ENCODE data around the gene BRCC3.
A peak's percentile ranks its signal among the peaks of the same experiment; 100 is the strongest.

The BRCC3 gene

GRCh38 chrX:155070975-155071693 is at the start of gene BRCC3, which contains the start of the genes CMC4 and MTCP1:
TSS of gene BRCC3 (plus strand) at chrX:155071508. CDS start at chrX:155071528, 20 bp downstream.
TSS of gene CMC4 (minus strand) at chrX:155071136. CDS start at chrX:155064023, 7,113 bp downstream.
TSS of gene MTCP1 (minus strand) at chrX:155071136. CDS start at chrX:155066010, 5,126 bp downstream.
- peak; percentile 69 for DNase-seq

DNA sequence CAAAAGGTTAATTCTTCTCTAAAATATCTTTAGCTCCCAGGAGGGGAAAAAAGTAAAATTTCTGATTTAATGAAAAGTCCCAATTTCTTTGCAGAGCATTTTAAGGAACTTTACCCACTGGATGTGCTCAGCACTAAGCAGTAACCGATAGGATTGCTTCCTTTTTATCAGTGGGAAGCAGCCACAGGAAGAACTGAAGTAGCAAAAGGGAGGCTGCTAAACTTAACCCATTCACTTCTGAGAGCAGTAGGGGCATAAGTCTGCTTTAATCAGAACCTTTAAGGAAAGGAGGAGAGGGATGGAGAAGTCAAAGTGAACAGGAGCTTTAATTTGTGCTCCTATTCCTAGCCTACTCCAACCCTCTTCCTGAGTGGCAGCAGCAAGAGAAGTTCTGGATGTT is 48.7 kb upstream of the BRCC3 start, which contains the start of gene F8:
Gene F8, minus strand, starts transcription at position 139 of the 400 bp plus-strand sequence. CDS start 171 bp downstream, outside the sequence.
- DNase-seq = no peak

- no peak for DNase-seq
Measured at GRCh38 chrX:155023907-155024833, 47.1 kb upstream of the BRCC3 start.

DNA sequence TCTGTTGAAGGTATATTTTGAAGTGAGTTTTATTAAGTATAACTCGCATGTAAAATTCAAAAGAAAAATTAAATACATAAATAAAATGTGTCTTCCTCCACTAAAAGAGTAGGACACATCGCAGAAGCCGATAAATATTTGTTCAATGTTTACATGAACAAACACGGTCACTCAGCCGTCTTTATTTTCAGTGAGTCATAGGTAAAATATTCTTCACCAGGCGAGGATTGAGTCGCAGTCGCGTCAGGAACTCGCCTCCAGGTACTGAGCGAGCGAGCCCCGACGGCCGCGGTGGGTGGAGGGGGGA is 44.9 kb upstream of the BRCC3 start:
- DNase-seq = no peak

GRCh38 chrX:155026727-155027508 is 44.4 kb upstream of the BRCC3 start, which contains the start of gene FUNDC2:
TSS of gene FUNDC2 (plus strand) at chrX:155026844. CDS start at chrX:155026939, 95 bp downstream.
- peak; percentile 63 for DNase-seq

GRCh38 chrX:155027509-155028066 is 43.7 kb upstream of the BRCC3 start:
- peak; percentile 18 for DNase-seq

DNA sequence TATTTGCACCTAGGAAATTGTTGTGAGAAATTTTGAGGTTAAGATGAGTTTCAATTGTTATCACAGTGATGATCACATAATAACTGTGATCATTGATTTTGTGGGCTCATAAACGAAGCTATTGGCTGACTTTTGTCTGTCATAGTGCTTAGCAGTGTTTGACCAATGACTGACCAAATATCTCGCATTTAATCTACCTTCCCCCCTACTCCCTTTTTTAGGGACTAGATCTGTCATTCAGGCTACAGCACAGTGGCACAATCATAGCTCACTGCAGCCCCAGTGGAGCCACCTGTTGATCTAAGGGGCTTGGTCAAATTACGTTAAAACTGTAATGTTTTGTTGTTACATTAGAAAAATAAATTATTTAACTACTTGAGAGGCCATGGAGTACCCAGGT is 43.2 kb upstream of the BRCC3 start:
- peak; percentile 5 for DNase-seq

DNA sequence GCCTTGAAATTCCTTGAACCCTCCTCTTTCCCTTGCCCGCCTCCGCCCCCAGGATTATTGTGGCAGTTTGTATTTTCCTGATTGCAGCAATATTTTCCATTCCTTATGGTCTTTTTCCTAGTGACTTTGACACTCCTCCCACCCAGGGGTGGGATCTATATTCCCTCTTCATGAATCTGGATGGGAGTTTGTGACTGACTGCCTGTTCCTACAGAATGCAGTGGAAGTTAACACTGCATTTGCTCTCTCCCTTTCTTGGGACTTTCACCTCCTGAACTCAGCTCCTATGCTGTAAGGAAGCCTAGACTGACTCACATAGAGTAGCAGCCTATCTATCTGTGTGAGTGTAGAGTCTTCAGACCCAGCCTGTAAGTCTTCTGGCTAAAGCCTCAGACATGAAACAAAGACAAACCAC is 42.4 kb upstream of the BRCC3 start:
- DNase-seq = no peak

GRCh38 chrX:155031657-155032056 is 39.7 kb upstream of the BRCC3 start:
- DNase-seq = no peak

DNA sequence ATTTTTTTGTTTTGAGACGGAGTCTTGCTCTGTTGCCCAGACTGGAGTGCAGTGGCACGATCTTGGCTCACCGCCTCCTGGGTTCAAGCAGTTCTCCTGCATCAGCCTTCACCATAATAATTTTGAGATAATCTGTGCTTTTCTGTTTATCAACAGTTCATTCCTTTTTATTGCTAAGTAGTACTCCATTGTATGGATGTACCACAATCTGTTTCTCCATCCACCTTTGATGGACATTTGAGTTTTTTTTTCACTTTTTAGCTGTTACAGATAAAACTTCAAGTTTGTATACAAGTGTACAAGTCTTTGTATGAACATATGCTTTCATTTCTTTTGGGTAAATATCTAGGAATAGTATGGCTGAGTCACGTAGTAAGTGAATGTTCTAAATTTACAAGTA is 35.6 kb upstream of the BRCC3 start:
- no peak for DNase-seq

DNA sequence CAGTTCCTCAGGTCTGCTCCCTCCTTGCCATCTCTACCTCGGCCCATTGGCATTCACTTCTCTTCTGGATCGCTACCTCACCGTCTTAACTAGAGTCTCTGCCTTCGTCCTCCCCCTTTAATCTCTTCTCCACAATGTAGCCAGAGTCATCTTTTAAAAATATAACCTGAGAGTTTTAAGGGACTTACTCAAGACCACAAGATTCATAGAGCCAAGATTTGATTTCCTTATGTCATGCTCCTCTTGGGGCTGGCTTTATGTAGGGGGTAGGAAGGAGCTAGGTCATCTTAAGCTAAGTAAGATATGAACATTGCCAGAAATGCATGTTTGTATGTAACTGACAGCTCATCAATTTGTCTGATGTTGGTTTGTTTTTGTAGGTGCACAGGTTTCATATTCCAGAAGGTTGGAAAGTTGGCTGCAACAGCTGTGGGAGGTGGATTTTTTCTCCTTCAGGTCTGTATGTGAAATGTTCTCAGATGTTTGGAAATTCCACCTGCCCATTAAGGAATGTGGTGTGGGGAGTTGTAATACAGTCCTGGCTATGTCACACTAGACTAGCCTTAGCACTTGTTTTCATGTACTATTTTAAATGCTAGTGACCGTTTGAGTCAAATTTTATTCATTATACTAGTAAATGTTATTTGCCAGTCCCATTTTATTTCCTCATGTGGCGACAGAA is 25.0 kb upstream of the BRCC3 start:
- DNase-seq = no peak

GRCh38 chrX:155046811-155047528 is 24.3 kb upstream of the BRCC3 start:
- no peak for DNase-seq

- DNase-seq = no peak
Measured at GRCh38 chrX:155048977-155049619, 22.2 kb upstream of the BRCC3 start.

- no peak for DNase-seq
Measured at GRCh38 chrX:155052738-155053498, 18.4 kb upstream of the BRCC3 start.

GRCh38 chrX:155053656-155054055 is 17.7 kb upstream of the BRCC3 start:
- DNase-seq = no peak

- no peak for DNase-seq
Measured at GRCh38 chrX:155054255-155054654, 17.1 kb upstream of the BRCC3 start.

GRCh38 chrX:155055494-155055893 is 15.8 kb upstream of the BRCC3 start:
- DNase-seq = no peak

GRCh38 chrX:155056471-155056870 is 14.8 kb upstream of the BRCC3 start:
- no peak for DNase-seq

- DNase-seq = no peak
Measured at GRCh38 chrX:155056877-155057792, 14.2 kb upstream of the BRCC3 start.

Measured in DMS79 treated with DMSO at 0.1 percent for 48 hours (cell line).